HepG2 (cell line): ENCODE data around the gene ZNF512B. TPM values are rescaled to one million over a fixed set of nuclear protein-coding genes. Genes with fewer than 3 reads are reported as not detected.
A peak's percentile ranks its signal among the peaks of the same experiment; 100 is the strongest.

Experiments
- CAMTA2 ChIP-seq: sonication (generic); formaldehyde crosslinking; IDR thresholded peaks from 2 replicates; pipeline ENCODE4 v1.4.0; 2020; ENCODE audit warnings: mild to moderate bottlenecking, missing genetic modification reagents, borderline replicate concordance
- DR1 ChIP-seq: sonication (generic); formaldehyde crosslinking; IDR thresholded peaks from 2 replicates; pipeline ENCODE4 v1.8.0; 2021; ENCODE audit warnings: mild to moderate bottlenecking, missing genetic modification reagents, inconsistent platforms
- IKZF1 ChIP-seq: fragments of 450-650 bp; IDR thresholded peaks from 2 replicates; pipeline ENCODE4 v1.7.1; 2016
- RORA ChIP-seq: sonication (generic); formaldehyde crosslinking; IDR thresholded peaks from 2 replicates; pipeline ENCODE4 v1.5.0; 2020; ENCODE audit warnings: mild to moderate bottlenecking, missing genetic modification reagents, moderate library complexity
- ZBTB42 ChIP-seq: sonication (generic); formaldehyde crosslinking; IDR thresholded peaks from 2 replicates; pipeline ENCODE4 v1.5.0; 2020; ENCODE audit warnings: mild to moderate bottlenecking, missing genetic modification reagents
- ZNF7 ChIP-seq: IDR thresholded peaks from 2 replicates; pipeline ENCODE4 v1.6.1; 2016; ENCODE audit warnings: missing biosample characterization, missing genetic modification reagents
- polyA plus RNA-seq, 8 experiments: library from polyadenylated mRNA; depleted of rRNA in 3 of 8; stranded (reverse) in 7 of 8; unstranded in 1 of 8; fragments of >200 nt; fragmentation: Illumina TruSeq in 4 of 8; extraction: Trizol in 4 of 8; gene quantifications; 2 replicates each; pipeline versions ENCODE4 v1.2.1 to v1.2.3, GENCODE V29; 2011 to 2016; ENCODE audit warnings: low read depth in 4 of 8, missing spikeins in 1 of 8, mixed read lengths in 1 of 8; ENCODE audit not compliant: insufficient read depth in 1 of 8
- total RNA-seq, 5 experiments: library from RNA; depleted of rRNA; stranded (reverse); fragments of >200 nt; fragmentation: Illumina TruSeq; extraction: Trizol; gene quantifications; 2 replicates each; pipeline ENCODE4 v1.2.3, GENCODE V29; 2016; ENCODE audit warnings: low read depth in 1 of 5
- TF ChIP-seq, protein P1 (sequence below): sonication (generic); formaldehyde crosslinking; IDR thresholded peaks from 2 replicates; pipeline ENCODE4 v1.4.0; 2020; ENCODE audit warnings: missing genetic modification reagents, borderline replicate concordance
- TF ChIP-seq, protein P2 (sequence below): sonication (generic); formaldehyde crosslinking; IDR thresholded peaks from 2 replicates; pipeline ENCODE4 v1.5.0; 2020; ENCODE audit warnings: missing genetic modification reagents
- TF ChIP-seq, protein P3 (sequence below): sonication (generic); formaldehyde crosslinking; IDR thresholded peaks from 2 replicates; pipeline ENCODE4 v1.4.0; 2020; ENCODE audit warnings: missing genetic modification reagents, borderline replicate concordance
- TF ChIP-seq, protein P4 (sequence below): sonication (generic); formaldehyde crosslinking; IDR thresholded peaks from 2 replicates; pipeline ENCODE4 v1.8.1; 2022; ENCODE audit warnings: mild to moderate bottlenecking, missing genetic modification reagents
- TF ChIP-seq, protein P5 (sequence below): sonication (generic); formaldehyde crosslinking; IDR thresholded peaks from 2 replicates; pipeline ENCODE4 v1.8.1; 2023; ENCODE audit warnings: missing genetic modification reagents, inconsistent platforms, borderline replicate concordance
- TF ChIP-seq, protein P6 (sequence below): sonication (generic); formaldehyde crosslinking; IDR thresholded peaks from 2 replicates; pipeline ENCODE4 v1.5.0; 2020; ENCODE audit warnings: missing genetic modification reagents, mild to moderate bottlenecking, borderline replicate concordance
- TF ChIP-seq, protein P7 (sequence below): sonication (generic); formaldehyde crosslinking; IDR thresholded peaks from 2 replicates; pipeline ENCODE4 v1.5.1; 2020; ENCODE audit warnings: missing genetic modification reagents, mild to moderate bottlenecking, borderline replicate concordance

Gene ZNF512B
- total and polyA plus RNA-seq, 2 of the 13 experiments (the other 11 are each of a cell fraction or from before 2014, with no cell fraction given): 11.5 to 30.6 TPM

DNA sequence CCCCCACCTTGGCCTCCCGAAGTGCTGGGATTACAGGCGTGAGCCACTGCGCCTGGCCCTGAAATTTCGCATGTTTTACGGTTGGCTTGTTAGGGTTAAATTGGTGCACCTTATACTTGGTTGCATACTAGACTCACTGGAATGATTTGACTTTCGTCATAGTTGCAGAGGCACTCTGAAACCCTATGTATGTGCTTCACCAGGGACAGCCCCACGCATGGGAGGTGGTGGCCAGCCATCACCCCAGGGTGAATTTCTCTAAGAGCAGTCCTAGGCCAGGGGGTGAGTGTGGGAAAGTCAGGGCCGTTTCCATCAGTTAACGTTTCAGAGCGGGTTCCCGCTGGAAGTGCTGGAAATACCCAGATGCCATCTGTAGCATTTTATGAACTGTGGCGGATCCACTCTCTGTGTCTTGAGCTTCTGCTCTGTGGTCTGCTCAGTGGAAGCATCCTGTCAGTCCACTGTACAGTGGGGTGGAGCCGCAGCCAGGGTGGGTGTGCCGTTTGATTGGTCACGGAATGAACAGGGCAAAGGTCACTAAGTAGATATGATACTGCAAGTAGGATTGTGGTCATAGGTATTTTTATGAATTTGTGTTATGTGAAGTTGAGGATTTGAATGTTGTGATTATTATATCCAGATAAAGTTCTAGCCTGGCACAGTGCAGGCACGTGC, 61.6 kb downstream of the ZNF512B start (continued):
- TF ChIP-seq, protein P1, sequence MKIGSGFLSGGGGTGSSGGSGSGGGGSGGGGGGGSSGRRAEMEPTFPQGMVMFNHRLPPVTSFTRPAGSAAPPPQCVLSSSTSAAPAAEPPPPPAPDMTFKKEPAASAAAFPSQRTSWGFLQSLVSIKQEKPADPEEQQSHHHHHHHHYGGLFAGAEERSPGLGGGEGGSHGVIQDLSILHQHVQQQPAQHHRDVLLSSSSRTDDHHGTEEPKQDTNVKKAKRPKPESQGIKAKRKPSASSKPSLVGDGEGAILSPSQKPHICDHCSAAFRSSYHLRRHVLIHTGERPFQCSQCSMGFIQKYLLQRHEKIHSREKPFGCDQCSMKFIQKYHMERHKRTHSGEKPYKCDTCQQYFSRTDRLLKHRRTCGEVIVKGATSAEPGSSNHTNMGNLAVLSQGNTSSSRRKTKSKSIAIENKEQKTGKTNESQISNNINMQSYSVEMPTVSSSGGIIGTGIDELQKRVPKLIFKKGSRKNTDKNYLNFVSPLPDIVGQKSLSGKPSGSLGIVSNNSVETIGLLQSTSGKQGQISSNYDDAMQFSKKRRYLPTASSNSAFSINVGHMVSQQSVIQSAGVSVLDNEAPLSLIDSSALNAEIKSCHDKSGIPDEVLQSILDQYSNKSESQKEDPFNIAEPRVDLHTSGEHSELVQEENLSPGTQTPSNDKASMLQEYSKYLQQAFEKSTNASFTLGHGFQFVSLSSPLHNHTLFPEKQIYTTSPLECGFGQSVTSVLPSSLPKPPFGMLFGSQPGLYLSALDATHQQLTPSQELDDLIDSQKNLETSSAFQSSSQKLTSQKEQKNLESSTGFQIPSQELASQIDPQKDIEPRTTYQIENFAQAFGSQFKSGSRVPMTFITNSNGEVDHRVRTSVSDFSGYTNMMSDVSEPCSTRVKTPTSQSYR (CRISPR knock-in tag): no peak
- TF ChIP-seq, protein P2, sequence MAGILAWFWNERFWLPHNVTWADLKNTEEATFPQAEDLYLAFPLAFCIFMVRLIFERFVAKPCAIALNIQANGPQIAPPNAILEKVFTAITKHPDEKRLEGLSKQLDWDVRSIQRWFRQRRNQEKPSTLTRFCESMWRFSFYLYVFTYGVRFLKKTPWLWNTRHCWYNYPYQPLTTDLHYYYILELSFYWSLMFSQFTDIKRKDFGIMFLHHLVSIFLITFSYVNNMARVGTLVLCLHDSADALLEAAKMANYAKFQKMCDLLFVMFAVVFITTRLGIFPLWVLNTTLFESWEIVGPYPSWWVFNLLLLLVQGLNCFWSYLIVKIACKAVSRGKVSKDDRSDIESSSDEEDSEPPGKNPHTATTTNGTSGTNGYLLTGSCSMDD (CRISPR knock-in tag): no peak
- TF ChIP-seq, protein P3, sequence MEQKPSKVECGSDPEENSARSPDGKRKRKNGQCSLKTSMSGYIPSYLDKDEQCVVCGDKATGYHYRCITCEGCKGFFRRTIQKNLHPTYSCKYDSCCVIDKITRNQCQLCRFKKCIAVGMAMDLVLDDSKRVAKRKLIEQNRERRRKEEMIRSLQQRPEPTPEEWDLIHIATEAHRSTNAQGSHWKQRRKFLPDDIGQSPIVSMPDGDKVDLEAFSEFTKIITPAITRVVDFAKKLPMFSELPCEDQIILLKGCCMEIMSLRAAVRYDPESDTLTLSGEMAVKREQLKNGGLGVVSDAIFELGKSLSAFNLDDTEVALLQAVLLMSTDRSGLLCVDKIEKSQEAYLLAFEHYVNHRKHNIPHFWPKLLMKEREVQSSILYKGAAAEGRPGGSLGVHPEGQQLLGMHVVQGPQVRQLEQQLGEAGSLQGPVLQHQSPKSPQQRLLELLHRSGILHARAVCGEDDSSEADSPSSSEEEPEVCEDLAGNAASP (CRISPR knock-in tag): no peak
- TF ChIP-seq RORA (CRISPR knock-in tag): no peak
- TF ChIP-seq CAMTA2 (CRISPR knock-in tag): no peak
- no peak for TF ChIP-seq ZNF7 (CRISPR knock-in tag)
- TF ChIP-seq IKZF1: no peak
- TF ChIP-seq, protein P4, sequence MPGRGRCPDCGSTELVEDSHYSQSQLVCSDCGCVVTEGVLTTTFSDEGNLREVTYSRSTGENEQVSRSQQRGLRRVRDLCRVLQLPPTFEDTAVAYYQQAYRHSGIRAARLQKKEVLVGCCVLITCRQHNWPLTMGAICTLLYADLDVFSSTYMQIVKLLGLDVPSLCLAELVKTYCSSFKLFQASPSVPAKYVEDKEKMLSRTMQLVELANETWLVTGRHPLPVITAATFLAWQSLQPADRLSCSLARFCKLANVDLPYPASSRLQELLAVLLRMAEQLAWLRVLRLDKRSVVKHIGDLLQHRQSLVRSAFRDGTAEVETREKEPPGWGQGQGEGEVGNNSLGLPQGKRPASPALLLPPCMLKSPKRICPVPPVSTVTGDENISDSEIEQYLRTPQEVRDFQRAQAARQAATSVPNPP (CRISPR knock-in tag): no peak
- TF ChIP-seq, protein P5, sequence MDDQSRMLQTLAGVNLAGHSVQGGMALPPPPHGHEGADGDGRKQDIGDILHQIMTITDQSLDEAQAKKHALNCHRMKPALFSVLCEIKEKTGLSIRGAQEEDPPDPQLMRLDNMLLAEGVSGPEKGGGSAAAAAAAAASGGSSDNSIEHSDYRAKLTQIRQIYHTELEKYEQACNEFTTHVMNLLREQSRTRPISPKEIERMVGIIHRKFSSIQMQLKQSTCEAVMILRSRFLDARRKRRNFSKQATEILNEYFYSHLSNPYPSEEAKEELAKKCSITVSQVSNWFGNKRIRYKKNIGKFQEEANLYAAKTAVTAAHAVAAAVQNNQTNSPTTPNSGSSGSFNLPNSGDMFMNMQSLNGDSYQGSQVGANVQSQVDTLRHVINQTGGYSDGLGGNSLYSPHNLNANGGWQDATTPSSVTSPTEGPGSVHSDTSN (CRISPR knock-in tag): no peak
- TF ChIP-seq DR1 (CRISPR knock-in tag): no peak
- TF ChIP-seq, protein P6, sequence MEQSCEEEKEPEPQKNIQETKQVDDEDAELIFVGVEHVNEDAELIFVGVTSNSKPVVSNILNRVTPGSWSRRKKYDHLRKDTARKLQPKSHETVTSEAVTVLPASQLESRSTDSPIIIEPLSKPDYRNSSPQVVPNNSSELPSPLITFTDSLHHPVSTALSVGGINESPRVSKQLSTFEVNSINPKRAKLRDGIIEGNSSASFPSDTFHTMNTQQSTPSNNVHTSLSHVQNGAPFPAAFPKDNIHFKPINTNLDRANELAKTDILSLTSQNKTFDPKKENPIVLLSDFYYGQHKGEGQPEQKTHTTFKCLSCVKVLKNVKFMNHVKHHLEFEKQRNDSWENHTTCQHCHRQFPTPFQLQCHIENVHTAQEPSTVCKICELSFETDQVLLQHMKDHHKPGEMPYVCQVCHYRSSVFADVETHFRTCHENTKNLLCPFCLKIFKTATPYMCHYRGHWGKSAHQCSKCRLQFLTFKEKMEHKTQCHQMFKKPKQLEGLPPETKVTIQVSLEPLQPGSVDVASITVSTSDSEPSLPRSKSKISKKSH: 0 out of 2 replicates have a peak, but pooled peaks have one; percentile 22
- TF ChIP-seq, protein P7, sequence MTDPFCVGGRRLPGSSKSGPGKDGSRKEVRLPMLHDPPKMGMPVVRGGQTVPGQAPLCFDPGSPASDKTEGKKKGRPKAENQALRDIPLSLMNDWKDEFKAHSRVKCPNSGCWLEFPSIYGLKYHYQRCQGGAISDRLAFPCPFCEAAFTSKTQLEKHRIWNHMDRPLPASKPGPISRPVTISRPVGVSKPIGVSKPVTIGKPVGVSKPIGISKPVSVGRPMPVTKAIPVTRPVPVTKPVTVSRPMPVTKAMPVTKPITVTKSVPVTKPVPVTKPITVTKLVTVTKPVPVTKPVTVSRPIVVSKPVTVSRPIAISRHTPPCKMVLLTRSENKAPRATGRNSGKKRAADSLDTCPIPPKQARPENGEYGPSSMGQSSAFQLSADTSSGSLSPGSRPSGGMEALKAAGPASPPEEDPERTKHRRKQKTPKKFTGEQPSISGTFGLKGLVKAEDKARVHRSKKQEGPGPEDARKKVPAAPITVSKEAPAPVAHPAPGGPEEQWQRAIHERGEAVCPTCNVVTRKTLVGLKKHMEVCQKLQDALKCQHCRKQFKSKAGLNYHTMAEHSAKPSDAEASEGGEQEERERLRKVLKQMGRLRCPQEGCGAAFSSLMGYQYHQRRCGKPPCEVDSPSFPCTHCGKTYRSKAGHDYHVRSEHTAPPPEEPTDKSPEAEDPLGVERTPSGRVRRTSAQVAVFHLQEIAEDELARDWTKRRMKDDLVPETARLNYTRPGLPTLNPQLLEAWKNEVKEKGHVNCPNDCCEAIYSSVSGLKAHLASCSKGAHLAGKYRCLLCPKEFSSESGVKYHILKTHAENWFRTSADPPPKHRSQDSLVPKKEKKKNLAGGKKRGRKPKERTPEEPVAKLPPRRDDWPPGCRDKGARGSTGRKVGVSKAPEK (CRISPR knock-in tag): no peak
- no peak for TF ChIP-seq ZBTB42 (CRISPR knock-in tag)
